GM23248 (cell line): ENCODE measurements around the gene RNF144B. TPM values are rescaled to one million over a fixed set of nuclear protein-coding genes. Genes with fewer than 3 reads are reported as not detected.
A peak's percentile ranks its signal among the peaks of the same experiment; 100 is the strongest.

Source experiments
- DNase-seq: peaks from one replicate; pipeline ENCODE4 v3.0.0-alpha.2; 2015
- H2AFZ ChIP-seq: fragments of 200-600 bp; sonication (generic); 2 replicates; pipeline ENCODE4 v1.6.1; 2016; ENCODE audit warnings: antibody characterized with exemption
- H3F3A ChIP-seq: fragments of 200-600 bp; sonication (generic); 2 replicates; pipeline ENCODE4 v1.6.1; 2016; ENCODE audit warnings: mild to moderate bottlenecking, antibody characterized with exemption, mixed run types; ENCODE audit not compliant: insufficient read depth
- H3K27ac ChIP-seq: fragments of 200-600 bp; sonication (generic); 2 replicates; pipeline ENCODE4 v1.5.1; 2016; ENCODE audit warnings: mild to moderate bottlenecking
- H3K27me3 ChIP-seq: fragments of 200-600 bp; sonication (generic); replicated peaks from 2 replicates; pipeline ENCODE4 v1.6.1; 2016; ENCODE audit warnings: mild to moderate bottlenecking; ENCODE audit not compliant: insufficient read depth
- H3K36me3 ChIP-seq: fragments of 200-600 bp; sonication (generic); 2 replicates; pipeline ENCODE4 v1.6.1; 2016; ENCODE audit warnings: low read depth, mild to moderate bottlenecking
- H3K4me1 ChIP-seq: fragments of 200-600 bp; sonication (generic); 2 replicates; pipeline ENCODE4 v1.6.1; 2016; ENCODE audit warnings: mild to moderate bottlenecking; ENCODE audit not compliant: insufficient read depth
- H3K4me2 ChIP-seq: fragments of 200-600 bp; sonication (generic); one replicate; pipeline ENCODE4 v1.6.1; 2016; ENCODE audit warnings: mild to moderate bottlenecking; ENCODE audit not compliant: unreplicated experiment
- H3K4me3 ChIP-seq: fragments of 200-600 bp; sonication (generic); 2 replicates; pipeline ENCODE4 v1.5.1; 2016; ENCODE audit warnings: mild to moderate bottlenecking
- H3K79me2 ChIP-seq: fragments of 200-600 bp; sonication (generic); 2 replicates; pipeline ENCODE4 v1.6.1; 2016; ENCODE audit warnings: mild to moderate bottlenecking; ENCODE audit not compliant: insufficient read depth
- H3K9ac ChIP-seq: fragments of 200-600 bp; sonication (generic); 2 replicates; pipeline ENCODE4 v1.6.1; 2016; ENCODE audit warnings: mild to moderate bottlenecking
- H3K9me2 ChIP-seq: fragments of 200-600 bp; sonication (generic); 2 replicates; pipeline ENCODE4 v1.6.1; 2016; ENCODE audit warnings: mixed run types, mild to moderate bottlenecking, moderate library complexity; ENCODE audit not compliant: insufficient read depth
- H3K9me3 ChIP-seq: fragments of 200-600 bp; sonication (generic); one replicate; pipeline ENCODE4 v1.6.1; 2017; ENCODE audit warnings: low read depth
- H4K20me1 ChIP-seq: fragments of 200-600 bp; sonication (generic); 2 replicates; pipeline ENCODE4 v1.6.0; 2016; ENCODE audit not compliant: insufficient read depth
- EZH2 ChIP-seq: fragments of 200-600 bp; sonication (generic); IDR thresholded peaks from 2 replicates; pipeline ENCODE4 v1.6.1; 2018; ENCODE audit warnings: antibody characterized with exemption, mild to moderate bottlenecking; ENCODE audit not compliant: insufficient read depth, poor library complexity, severe bottlenecking
- EZH2phosphoT487 ChIP-seq: fragments of 200-600 bp; sonication (generic); IDR thresholded peaks from 2 replicates; pipeline ENCODE4 v1.6.1; 2018; ENCODE audit warnings: antibody characterized with exemption, moderate library complexity, mild to moderate bottlenecking, low read depth; ENCODE audit not compliant: insufficient read depth
- WGBS, 2 experiments: methylation state at CpG; one replicate each; pipeline ENCODE4 v1.1.6; 2015 to 2017; ENCODE audit warnings: low lambda C conversion rate in 2 of 2, low coverage in 1 of 2; ENCODE audit errors: missing lambda C conversion rate in 2 of 2; 5-methylcytosine and 5-hydroxymethylcytosine counted together
- in situ Hi-C: fragments of 300-500 bp; cut with MboI; formaldehyde crosslinking; loops from 2 replicates; pipeline ENCODE4 v1.15.0; 2020
- polyA plus RNA-seq: library from polyadenylated mRNA; unstranded; fragments of >200 nt; fragmentation: Nextera tagmentation; extraction: Ambion mirVana; gene quantifications from 2 replicates; pipeline ENCODE4 v1.2.1, GENCODE V29; 2016
- total RNA-seq: library from RNA; depleted of rRNA; stranded (reverse); fragments of >200 nt; shearing (Covaris generic); gene quantifications from 2 replicates; pipeline ENCODE4 v1.2.3, GENCODE V29; 2014

The RNF144B gene
- total and polyA plus RNA-seq, 2 experiments from 2014 or later: 2.6 to 3.5 TPM

DNA sequence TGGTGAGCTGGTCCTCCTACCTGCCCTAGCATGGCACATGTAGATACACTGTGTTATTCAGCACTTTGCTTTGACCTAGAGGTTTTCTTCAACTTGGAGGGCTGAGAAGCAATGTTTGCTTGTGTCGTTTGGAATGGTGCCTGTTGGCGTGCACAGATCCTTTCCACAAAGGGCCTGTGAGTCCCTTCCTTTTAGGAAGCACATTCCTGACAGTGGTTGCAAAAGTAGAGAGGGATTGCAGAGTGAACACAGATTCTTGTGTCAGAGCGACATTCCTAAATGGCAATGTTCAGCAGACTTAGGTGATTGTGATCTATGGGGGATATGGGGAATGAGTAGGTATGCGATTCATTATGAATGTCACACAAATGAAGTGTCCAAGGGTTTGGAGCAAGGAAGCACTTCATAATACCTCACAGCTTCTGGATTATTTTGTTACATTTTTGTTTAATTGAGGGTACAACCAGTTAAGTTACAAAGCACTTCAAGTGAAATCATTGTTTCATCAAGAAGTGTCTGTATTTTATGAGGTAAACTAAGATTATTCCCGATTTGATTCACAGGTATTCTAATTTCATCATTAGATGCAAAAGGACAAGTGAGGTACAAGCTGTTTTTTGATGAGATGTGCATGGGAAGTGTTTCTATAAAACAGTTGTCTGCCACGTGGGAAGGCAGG lies 713 bp upstream of the RNF144B start:
- Histone ChIP-seq H3K79me2 (no peaks in the 10 kb centered on the region), H3K27ac (no peak overlapping the region), H3K4me3 (peak overlapping the region; percentile 85), H3K27me3 (no peaks in the 10 kb centered on the region), H3K9ac (peak overlapping the region; percentile 57; the same call in 1 of the 2 replicates), H3K9me3 (no peaks in the 10 kb centered on the region), H3F3A (peaks cover 25% of the 10 kb centered on the region), H3K4me1 (peaks cover 31% of the 10 kb centered on the region), H3K36me3 (no peaks in the 10 kb centered on the region), H3K4me2 (peak overlapping the region; percentile 98), H4K20me1 (no peaks in the 10 kb centered on the region), H3K9me2 (no peaks in the 10 kb centered on the region), H2AFZ (peak overlapping the region; percentile 86)
- no peak for DNase-seq
- TF ChIP-seq EZH2phosphoT487: no peak
- no peak for TF ChIP-seq EZH2
- in situ Hi-C loops: no loop called here
- WGBS, 2 experiments: 76 to 80% methylated on average over 6 of the region's 6 CpGs

DNA sequence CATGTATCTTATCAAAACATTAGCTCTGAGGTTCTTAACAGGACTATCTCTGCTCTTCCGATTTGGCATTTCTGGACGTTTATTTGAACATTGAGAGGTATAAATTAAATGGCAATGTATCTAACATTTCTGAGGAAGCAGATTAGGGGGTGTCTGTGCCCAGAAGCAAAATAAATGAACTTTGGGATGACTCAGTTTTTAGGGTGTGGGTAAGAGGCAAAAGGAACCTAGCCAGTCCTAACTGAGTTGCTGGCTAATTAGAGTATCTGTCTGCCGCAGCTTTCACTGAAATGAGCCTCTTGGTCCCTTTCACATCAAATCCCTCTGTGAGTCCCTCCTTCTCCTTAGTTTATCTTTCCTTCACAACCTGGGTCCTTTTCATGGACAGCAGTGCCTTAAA lies 1.1 kb downstream of the RNF144B start:
- peaks cover 25% of the 10 kb centered on the region for H3F3A ChIP-seq
- H3K36me3 ChIP-seq: no peaks in the 10 kb centered on the region
- H3K4me1 ChIP-seq: peaks cover 31% of the 10 kb centered on the region
- WGBS, 2 experiments: 57 to 61% methylated on average over 3 of the region's 3 CpGs
- peak overlapping the region; percentile 85 for H3K4me3 ChIP-seq
- no peaks in the 10 kb centered on the region for H3K79me2 ChIP-seq
- H3K9me2 ChIP-seq: no peaks in the 10 kb centered on the region
- no peaks in the 10 kb centered on the region for H4K20me1 ChIP-seq
- H3K27me3 ChIP-seq: no peaks in the 10 kb centered on the region
- peak overlapping the region; percentile 80 for H3K27ac ChIP-seq
- H3K4me2 ChIP-seq: peak overlapping the region; percentile 98
- peak overlapping the region; percentile 86 for H2AFZ ChIP-seq
- no peaks in the 10 kb centered on the region for H3K9me3 ChIP-seq
- in situ Hi-C loops: no loop called here
- TF ChIP-seq EZH2 (no peak), EZH2phosphoT487 (no peak)
- DNase-seq: peak; percentile 29
- H3K9ac ChIP-seq: peak overlapping the region; percentile 57

DNA sequence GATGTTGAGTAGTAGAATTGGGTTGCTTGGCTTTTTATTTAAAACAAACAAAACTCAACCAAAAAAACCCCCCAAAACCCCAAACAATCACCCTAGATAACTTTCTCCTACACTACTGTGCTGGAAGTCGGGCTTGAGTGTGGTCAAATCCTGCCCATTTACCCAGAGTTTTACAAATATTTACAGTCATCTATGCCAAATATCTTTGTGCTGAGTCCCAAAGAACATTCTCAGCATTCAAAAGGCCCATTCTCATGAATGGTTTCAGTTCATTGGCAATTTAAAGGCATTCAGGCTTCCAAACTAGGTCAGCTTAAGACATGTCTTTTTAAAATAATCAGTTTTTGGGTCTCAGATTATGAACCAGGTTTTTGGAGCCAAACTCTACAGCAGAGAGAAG lies 1.8 kb downstream of the RNF144B start:
- TF ChIP-seq EZH2phosphoT487 (no peak), EZH2 (no peak)
- no peaks in the 10 kb centered on the region for H3K9me3 ChIP-seq
- no peaks in the 10 kb centered on the region for H3K9me2 ChIP-seq
- H4K20me1 ChIP-seq: no peaks in the 10 kb centered on the region
- H3K4me2 ChIP-seq: peak overlapping the region; percentile 98
- in situ Hi-C loops: no loop called here
- peak; percentile 89 for DNase-seq
- H3K27ac ChIP-seq: peak overlapping the region; percentile 80
- no peaks in the 10 kb centered on the region for H3K36me3 ChIP-seq
- H3K9ac ChIP-seq: peak overlapping the region; percentile 57
- peaks cover 31% of the 10 kb centered on the region for H3K4me1 ChIP-seq
- peaks cover 25% of the 10 kb centered on the region for H3F3A ChIP-seq
- 0 to 3% methylated on average over 1 of the region's 1 CpG for WGBS, 2 experiments
- H3K4me3 ChIP-seq: peak overlapping the region; percentile 85
- H3K27me3 ChIP-seq: no peaks in the 10 kb centered on the region
- H2AFZ ChIP-seq: peak overlapping the region; percentile 86
- H3K79me2 ChIP-seq: no peaks in the 10 kb centered on the region

DNA sequence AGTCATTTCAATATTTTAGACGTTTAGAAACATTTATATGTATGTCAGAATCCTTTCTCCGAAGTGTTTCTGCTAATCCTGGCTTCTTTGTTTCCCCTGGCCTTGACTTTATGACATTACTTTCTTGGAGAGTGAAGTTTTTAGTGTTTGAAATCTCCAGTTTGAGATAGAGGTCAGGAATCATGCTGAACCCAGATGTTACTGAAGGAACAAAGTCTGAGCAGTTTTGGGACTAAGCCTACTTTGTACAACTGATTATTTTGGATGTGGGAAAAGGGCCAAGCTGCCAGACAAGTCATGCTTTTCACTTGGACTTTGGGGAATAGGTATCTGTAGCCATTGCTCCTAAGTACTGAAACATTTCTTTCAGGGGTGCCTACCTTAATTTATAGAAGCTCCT lies 2.3 kb downstream of the RNF144B start:
- DNase-seq: peak; percentile 67
- TF ChIP-seq EZH2: no peak
- no peak for TF ChIP-seq EZH2phosphoT487
- Histone ChIP-seq H2AFZ (peak overlapping the region; percentile 48), H3K79me2 (no peaks in the 10 kb centered on the region), H3F3A (peaks cover 25% of the 10 kb centered on the region), H3K36me3 (no peaks in the 10 kb centered on the region), H3K4me1 (peaks cover 31% of the 10 kb centered on the region), H3K27ac (peak overlapping the region; percentile 80), H3K9me3 (no peaks in the 10 kb centered on the region), H3K9me2 (no peaks in the 10 kb centered on the region), H3K4me3 (peak overlapping the region; percentile 85), H3K4me2 (peak overlapping the region; percentile 98), H3K27me3 (no peaks in the 10 kb centered on the region), H3K9ac (peak overlapping the region; percentile 54), H4K20me1 (no peaks in the 10 kb centered on the region)
- in situ Hi-C loops: no loop called here
- 5 to 7% methylated on average over 2 of the region's 2 CpGs for WGBS, 2 experiments
